Measurements from ENCODE around the gene C3orf49.
A peak's percentile ranks its signal among the peaks of the same experiment; 100 is the strongest.

Gene C3orf49

GRCh38 chr3:63853106-63853505 is 34.0 kb downstream of the C3orf49 start:
- DNase-seq: no peak

DNA sequence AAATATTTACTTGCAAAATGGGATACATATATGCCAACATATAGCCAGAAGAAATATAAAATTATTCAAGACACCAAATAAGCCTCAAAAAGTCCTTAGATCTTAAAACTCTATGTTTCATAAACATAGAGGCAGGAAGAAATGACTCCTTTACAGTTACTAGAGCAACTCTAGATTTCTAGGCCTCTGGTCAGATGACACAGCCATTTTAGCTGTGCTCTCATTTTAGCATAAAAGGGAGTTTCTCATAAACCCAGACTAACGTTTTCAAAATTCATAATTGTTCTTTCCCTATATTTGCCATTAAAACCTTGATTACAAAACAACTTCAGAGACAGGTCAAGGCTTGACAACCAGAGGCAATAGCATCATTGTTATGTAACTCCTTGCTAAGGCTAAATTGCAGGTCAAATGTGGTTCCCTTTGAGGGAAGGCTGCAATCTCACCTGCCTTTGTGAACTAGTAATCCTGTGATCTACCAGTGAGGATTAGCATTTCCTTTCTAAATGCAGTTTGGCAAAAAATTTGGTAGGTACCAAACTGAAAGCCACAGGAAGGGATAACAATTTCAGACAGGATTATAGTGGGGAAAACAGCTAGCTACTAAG is 36.3 kb downstream of the C3orf49 start:
- DNase-seq: no peak

GRCh38 chr3:63857311-63857710 is 38.2 kb downstream of the C3orf49 start:
- no peak for DNase-seq

DNA sequence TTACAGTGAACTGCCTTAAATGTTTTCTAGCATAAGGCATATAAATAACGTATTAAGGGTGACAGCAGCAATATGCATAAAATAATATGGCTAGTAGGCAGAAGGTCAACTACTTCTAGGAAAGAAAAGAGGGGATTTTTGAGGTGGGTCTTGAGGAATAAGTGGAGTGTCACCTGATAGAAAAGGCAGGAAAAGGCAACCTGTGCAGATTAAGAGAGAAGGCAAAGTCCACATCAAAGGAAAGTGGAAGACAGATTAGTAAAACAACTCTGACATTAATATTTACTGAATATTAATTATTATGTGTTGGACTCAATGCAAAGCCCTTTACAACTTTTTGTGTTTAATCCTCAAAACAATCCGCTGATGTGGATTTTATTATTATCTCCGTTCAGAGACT is 41.7 kb downstream of the C3orf49 start:
- no peak for DNase-seq

DNA sequence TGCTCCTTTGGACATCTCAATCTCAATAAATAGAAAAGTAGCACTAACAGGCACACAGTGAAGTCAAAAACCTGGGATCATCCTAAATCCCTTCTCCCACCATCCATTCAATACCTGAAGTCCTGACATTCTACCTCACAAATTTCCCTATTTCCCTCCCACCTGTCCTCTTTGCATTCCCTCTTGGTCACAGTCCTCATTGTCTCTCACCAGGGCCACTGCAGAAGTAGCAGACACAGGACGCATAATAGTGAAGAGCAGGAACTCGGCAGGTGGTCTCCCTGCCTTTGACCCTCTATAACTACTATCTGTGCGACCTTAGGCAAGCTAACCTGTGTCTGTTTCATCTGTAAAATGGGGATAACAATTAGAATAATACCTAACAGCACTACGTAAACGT is 42.2 kb downstream of the C3orf49 start:
- no peak for DNase-seq

- DNase-seq: no peak
Observed at GRCh38 chr3:63862804-63863149, 43.7 kb downstream of the C3orf49 start.

GRCh38 chr3:63863150-63864007 is 44.3 kb downstream of the C3orf49 start, which contains the start of the genes ATXN7 and THOC7:
ATXN7 (plus strand) TSS chr3:63863867; CDS start chr3:63912599, 48,732 bp downstream.
THOC7 (minus strand) TSS chr3:63863805; CDS start chr3:63863790, 15 bp downstream.
- peak; percentile 42 for DNase-seq

- DNase-seq: no peak
Observed at GRCh38 chr3:63864008-63864964, 45.2 kb downstream of the C3orf49 start.

DNA sequence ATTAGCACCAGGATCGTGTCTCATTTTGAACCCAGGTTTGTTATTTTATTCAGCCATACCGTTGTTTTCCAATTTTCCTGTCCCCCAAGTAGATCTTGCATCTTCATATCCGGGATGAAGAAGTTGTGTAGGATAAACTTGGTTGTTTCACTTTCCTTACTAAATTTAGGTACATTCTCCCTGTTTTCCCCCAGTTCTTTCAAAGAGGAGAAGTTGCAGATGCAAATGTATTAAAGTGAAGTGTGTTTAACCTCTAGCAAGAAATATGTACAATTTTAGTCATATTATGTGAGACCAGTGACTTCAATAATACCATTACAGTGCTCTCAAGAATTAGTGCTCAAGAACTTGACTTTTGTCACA is 45.8 kb downstream of the C3orf49 start:
- no peak for DNase-seq

DNA sequence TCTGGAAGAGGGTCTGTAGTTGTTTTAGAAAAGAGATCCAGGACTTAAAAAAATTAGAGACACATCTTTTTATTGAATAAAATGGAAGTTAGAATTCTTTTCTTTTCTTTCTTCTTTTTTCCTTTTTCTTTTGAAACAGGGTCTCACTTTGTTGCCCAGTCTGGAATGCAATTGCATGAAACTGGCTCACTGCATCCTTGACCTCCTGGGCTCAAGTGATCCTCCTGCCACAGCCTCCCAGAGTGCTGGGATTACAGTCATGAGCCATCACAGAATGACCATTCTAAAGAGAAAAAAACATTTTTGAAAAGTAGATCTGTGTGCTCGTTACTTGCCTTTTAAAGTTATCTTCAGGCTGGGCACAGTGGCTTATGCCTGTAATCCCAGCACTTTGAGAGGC is 48.1 kb downstream of the C3orf49 start:
- DNase-seq: no peak

GRCh38 chr3:63869940-63870614 is 51.0 kb downstream of the C3orf49 start:
- no peak for DNase-seq

GRCh38 chr3:63870615-63871005 is 51.5 kb downstream of the C3orf49 start:
- DNase-seq: no peak

DNA sequence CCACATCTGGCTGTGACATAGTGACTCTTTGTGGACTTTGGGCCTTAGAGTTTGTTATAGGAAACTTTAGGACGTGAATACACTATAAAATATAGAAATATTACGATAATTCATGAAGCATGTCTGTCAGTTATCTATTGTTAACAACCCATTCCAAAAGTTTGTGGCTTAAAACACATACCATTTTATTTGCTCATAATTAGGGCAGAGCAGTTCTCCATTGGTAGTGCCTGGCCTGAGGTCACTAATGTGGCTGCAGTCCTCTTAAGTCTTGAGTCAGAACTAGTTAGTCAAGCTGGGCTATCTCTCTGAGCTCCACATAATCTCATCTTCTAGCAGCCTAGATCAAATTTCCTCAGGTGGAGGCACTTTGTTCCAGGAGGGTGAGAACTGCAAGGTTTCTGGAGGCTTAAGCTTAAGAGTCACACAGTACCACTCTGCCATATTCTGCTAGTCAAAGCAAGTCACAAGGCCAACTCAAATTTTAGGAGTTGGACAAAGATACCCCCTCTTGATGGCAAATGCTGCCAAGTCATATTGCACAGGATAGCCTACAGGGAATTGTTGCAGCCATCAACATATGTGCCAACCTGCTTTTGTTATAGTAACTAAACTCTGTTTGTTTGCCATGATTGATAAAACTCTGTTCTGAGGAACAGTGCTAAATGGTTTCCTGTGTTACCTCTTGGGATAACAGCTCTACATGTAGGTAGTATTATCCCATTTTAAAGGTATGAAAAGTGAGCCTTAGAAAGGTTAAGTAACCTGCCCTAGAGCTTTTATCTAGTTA is 53.2 kb downstream of the C3orf49 start:
- DNase-seq: no peak

GRCh38 chr3:63874769-63875168 is 55.7 kb downstream of the C3orf49 start:
- no peak for DNase-seq

DNA sequence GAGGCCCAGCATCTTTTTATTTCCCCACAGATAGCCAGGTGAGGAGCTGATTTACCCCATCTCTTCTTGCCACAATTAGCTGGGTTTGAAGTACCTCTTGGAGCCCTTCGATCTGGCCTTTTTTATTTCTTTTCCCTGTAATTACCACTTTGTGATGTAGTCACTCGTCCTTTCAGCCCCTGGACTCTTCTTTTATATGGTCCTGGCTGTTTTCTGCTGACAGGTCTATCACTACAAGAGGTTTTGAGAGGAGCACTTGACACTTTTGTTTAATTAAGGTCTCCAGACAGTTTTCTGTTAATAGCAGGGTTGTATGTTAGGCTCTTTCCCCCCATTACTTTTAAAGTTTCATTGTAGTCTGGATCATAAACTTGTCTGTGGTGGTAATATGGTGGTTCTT is 56.4 kb downstream of the C3orf49 start:
- no peak for DNase-seq

DNA sequence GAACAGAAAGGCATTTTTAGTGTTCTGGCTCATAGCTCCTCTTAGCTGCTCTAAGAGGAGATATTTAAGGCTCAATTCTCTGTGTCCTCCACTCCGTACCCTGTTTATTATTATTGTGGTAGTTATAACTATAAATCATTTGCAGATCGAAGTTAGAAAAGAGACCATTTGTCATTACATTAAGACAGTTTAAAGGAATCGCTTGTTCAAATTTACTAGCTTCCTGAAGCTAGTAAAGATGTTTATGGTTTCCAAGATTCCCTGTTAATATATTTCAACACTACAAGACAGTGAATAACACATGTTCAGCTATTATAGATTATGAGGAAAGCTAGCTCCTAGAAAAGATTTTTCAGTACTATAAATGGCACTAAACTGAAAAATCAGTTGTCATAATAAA is 57.2 kb downstream of the C3orf49 start:
- DNase-seq: no peak

GRCh38 chr3:63877737-63878393 is 58.8 kb downstream of the C3orf49 start:
- DNase-seq: no peak

- no peak for DNase-seq
Observed at GRCh38 chr3:63878394-63879060, 59.4 kb downstream of the C3orf49 start.

DNA sequence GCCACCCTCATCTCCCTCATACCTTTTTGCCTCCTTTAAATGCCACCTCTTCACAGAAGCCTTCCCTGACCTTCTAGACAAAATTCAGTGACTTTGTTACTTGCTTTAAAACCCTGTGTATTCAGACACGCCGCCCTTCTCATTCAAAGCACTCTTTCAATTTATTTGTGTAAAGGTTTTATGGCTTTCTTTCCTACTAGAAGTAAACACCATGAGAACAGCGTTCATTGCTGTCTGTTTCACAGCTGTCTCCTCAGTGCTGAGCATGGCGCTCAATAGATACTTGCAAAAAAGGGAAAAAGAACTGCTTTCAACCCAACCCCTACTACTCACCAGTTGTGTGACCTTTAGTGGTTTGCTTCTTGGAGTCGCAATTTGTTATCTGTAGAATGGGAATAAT is 61.6 kb downstream of the C3orf49 start:
- no peak for DNase-seq

- no peak for DNase-seq
Observed at GRCh38 chr3:63886858-63887257, 67.8 kb downstream of the C3orf49 start.

GRCh38 chr3:63891518-63891917 is 72.4 kb downstream of the C3orf49 start:
- no peak for DNase-seq
